HEK293 (cell line): ENCODE measurements around the gene SLC25A47.
"Not testable (repeated sequence)": the region's sequence is repeated elsewhere in the genome, so short reads cannot be mapped to it uniquely, and the experiment has no call there.

ENCODE experiments used
- CTCF ChIA-PET: fragments of 350-600 bp; formaldehyde crosslinking; extraction: SDS; loops from one replicate; lab custom pipeline; 2021; ENCODE audit warnings: antibody characterized with exemption; lab: Yijun Ruan, JAX
- POLR2A ChIA-PET: fragments of 300-600 bp; formaldehyde crosslinking; extraction: SDS; loops from one replicate; lab custom pipeline; 2020; ENCODE audit warnings: antibody characterized with exemption, inconsistent platforms; lab: Yijun Ruan, JAX
- H3K27ac ChIP-seq: fragments of 200-500 bp; sonication (Bioruptor generic); 2 replicates; pipeline ENCODE4 v1.5.1; 2014; ENCODE audit warnings: low read depth, low read length, control low read depth, inconsistent platforms; ENCODE audit errors: extremely low read depth
- H3K36me3 ChIP-seq, 2 experiments: fragments of 200-500 bp in 1 of 2; sonication (Bioruptor generic) in 1 of 2; 1 replicate in 1 of 2; 2 replicates in 1 of 2; pipeline ENCODE4 v1.5.1; 2014 to 2017; ENCODE audit warnings: inconsistent platforms in 2 of 2, low read length in 2 of 2; ENCODE audit not compliant: control insufficient read depth in 2 of 2, insufficient read depth in 1 of 2
- H3K4me1 ChIP-seq: fragments of 200-500 bp; sonication (Bioruptor generic); 2 replicates; pipeline ENCODE4 v1.5.1; 2014; ENCODE audit warnings: mild to moderate bottlenecking, low read length, inconsistent platforms; ENCODE audit not compliant: control insufficient read depth, insufficient read depth
- H3K4me3 ChIP-seq: 2 replicates; pipeline ENCODE4 v1.5.1; 2011; ENCODE audit warnings: low read depth, mild to moderate bottlenecking, control low read depth, low read length, moderate library complexity
- H3K9me3 ChIP-seq: fragments of 200-500 bp; sonication (Bioruptor generic); 2 replicates; pipeline ENCODE4 v1.5.1; 2014; ENCODE audit warnings: low read depth, low read length, inconsistent platforms; ENCODE audit not compliant: control insufficient read depth, insufficient read depth
- GLIS1 ChIP-seq: fragments of 450-650 bp; formaldehyde crosslinking; IDR thresholded peaks from 2 replicates; pipeline ENCODE4 v1.5.1; 2016; ENCODE audit warnings: missing biosample characterization, missing genetic modification characterization
- PRDM1 ChIP-seq: fragments of 450-650 bp; formaldehyde crosslinking; IDR thresholded peaks from 2 replicates; pipeline ENCODE4; 2016; ENCODE audit warnings: missing biosample characterization, missing genetic modification characterization
- SCRT1 ChIP-seq: fragments of 450-650 bp; formaldehyde crosslinking; IDR thresholded peaks from 2 replicates; pipeline ENCODE4 v1.5.1; 2016; ENCODE audit warnings: missing biosample characterization, missing genetic modification characterization, borderline replicate concordance
- SCRT2 ChIP-seq: fragments of 450-650 bp; formaldehyde crosslinking; IDR thresholded peaks from 2 replicates; pipeline ENCODE4 v1.5.1; 2016; ENCODE audit warnings: missing biosample characterization, missing genetic modification characterization
- ZNF548 ChIP-seq: fragments of 450-650 bp; formaldehyde crosslinking; IDR thresholded peaks from 2 replicates; pipeline ENCODE4 v1.5.1; 2016; ENCODE audit warnings: missing biosample characterization, missing genetic modification characterization
- ZNF600 ChIP-seq: fragments of 450-650 bp; formaldehyde crosslinking; IDR thresholded peaks from 2 replicates; pipeline ENCODE4 v1.5.1; 2016; ENCODE audit warnings: missing biosample characterization, missing genetic modification characterization
- ZNF660 ChIP-seq: fragments of 450-650 bp; IDR thresholded peaks from 2 replicates; pipeline ENCODE4 v1.5.1; 2018; ENCODE audit warnings: missing biosample characterization, mild to moderate bottlenecking, missing genetic modification characterization
- ZSCAN16 ChIP-seq: fragments of 450-650 bp; formaldehyde crosslinking; IDR thresholded peaks from 2 replicates; pipeline ENCODE4 v1.5.1; 2016; ENCODE audit warnings: missing biosample characterization, missing genetic modification characterization
- TF ChIP-seq, protein P1 (sequence below): fragments of 450-650 bp; formaldehyde crosslinking; IDR thresholded peaks from 2 replicates; pipeline ENCODE4 v1.5.1; 2016; ENCODE audit warnings: missing biosample characterization, missing genetic modification characterization, low read depth
- TF ChIP-seq, protein P2 (sequence below): fragments of 450-650 bp; formaldehyde crosslinking; IDR thresholded peaks from 2 replicates; pipeline ENCODE4 v1.5.1; 2016; ENCODE audit warnings: missing biosample characterization, missing genetic modification characterization

The SLC25A47 gene

GRCh38 chr14:100341301-100342031 is 18.3 kb downstream of the SLC25A47 start:
- Histone ChIP-seq H3K27ac (0 out of 2 replicates have a peak overlapping the region, but pooled peaks have one; percentile 24), H3K9me3 (no peaks in the 10 kb centered on the region), H3K4me3 (no peak overlapping the region), H3K36me3 (peaks cover 0 to 42% of the 10 kb centered on the region in 2 experiments; a peak in 2 of 3 replicates), H3K4me1 (no peaks in the 10 kb centered on the region)
- ChIA-PET POLR2A (interaction anchor here (0.7 kb wide), 1 partner anchor 83 kb away, joined by 4 read pairs; no protein-coding TSS in a partner anchor), CTCF (interaction anchor here (0.7 kb wide), 1 partner anchor 31 kb away, joined by 5 read pairs; no protein-coding TSS in a partner anchor)
- TF ChIP-seq GLIS1 (tag by site-specific recombination) (peak; percentile 62), SCRT1 (tag by site-specific recombination) (no peak), ZSCAN16 (tag by site-specific recombination) (no peak), ZNF600 (tag by site-specific recombination) (peak; percentile 83), PRDM1 (peak; percentile 61; the same call in 1 of the 2 replicates)
- TF ChIP-seq, protein P1, sequence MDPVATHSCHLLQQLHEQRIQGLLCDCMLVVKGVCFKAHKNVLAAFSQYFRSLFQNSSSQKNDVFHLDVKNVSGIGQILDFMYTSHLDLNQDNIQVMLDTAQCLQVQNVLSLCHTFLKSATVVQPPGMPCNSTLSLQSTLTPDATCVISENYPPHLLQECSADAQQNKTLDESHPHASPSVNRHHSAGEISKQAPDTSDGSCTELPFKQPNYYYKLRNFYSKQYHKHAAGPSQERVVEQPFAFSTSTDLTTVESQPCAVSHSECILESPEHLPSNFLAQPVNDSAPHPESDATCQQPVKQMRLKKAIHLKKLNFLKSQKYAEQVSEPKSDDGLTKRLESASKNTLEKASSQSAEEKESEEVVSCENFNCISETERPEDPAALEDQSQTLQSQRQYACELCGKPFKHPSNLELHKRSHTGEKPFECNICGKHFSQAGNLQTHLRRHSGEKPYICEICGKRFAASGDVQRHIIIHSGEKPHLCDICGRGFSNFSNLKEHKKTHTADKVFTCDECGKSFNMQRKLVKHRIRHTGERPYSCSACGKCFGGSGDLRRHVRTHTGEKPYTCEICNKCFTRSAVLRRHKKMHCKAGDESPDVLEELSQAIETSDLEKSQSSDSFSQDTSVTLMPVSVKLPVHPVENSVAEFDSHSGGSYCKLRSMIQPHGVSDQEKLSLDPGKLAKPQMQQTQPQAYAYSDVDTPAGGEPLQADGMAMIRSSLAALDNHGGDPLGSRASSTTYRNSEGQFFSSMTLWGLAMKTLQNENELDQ, result no peak

DNA sequence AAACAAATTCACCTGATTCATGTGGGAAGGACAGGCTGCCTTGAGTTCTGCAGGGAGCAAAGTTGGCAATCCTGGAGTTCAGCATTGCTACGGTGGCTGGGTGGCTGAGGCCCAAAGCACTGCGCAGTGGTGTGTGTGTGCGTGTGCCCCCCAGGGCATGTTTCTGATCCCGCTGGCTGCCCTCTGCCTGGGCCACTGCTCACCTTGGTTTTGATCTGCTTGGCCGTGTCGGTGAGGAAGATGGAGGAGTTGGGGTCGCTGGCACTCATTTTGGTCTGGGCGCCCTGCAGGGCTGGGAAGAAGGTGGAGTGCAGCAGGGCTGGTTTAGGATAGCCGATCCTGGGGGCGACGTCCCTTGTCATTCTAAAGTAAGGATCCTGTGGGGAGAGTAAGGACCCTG is 19.1 kb downstream of the SLC25A47 start:
- ChIA-PET CTCF (interaction anchor here (0.7 kb wide), 1 partner anchor 32 kb away, joined by 5 read pairs; no protein-coding TSS in a partner anchor), POLR2A (no interaction called here)
- H3K9me3 ChIP-seq, result no peaks in the 10 kb centered on the region
- no peak overlapping the region for H3K27ac ChIP-seq
- peaks cover 0 to 42% of the 10 kb centered on the region in 2 experiments; a peak in 2 of 3 replicates for H3K36me3 ChIP-seq
- H3K4me3 ChIP-seq, result no peak overlapping the region
- no peaks in the 10 kb centered on the region for H3K4me1 ChIP-seq
- TF ChIP-seq, protein P2, sequence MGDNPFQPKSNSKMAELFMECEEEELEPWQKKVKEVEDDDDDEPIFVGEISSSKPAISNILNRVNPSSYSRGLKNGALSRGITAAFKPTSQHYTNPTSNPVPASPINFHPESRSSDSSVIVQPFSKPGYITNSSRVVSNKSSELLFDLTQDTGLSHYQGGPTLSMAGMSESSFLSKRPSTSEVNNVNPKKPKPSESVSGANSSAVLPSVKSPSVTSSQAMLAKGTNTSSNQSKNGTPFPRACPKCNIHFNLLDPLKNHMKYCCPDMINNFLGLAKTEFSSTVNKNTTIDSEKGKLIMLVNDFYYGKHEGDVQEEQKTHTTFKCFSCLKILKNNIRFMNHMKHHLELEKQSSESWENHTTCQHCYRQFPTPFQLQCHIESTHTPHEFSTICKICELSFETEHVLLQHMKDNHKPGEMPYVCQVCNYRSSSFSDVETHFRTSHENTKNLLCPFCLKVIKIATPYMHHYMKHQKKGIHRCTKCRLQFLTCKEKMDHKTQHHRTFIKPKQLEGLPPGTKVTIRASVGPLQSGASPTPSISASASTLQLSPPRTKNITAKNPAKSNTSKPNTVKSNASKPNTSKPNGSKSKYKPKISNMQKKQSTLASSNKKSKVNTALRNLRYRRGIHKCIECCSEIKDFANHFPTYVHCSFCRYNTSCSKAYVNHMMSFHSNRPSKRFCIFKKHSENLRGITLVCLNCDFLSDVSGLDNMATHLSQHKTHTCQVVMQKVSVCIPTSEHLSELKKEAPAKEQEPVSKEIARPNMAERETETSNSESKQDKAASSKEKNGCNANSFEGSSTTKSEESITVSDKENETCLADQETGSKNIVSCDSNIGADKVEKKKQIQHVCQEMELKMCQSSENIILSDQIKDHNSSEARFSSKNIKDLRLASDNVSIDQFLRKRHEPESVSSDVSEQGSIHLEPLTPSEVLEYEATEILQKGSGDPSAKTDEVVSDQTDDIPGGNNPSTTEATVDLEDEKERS (tag by site-specific recombination), result no peak

DNA sequence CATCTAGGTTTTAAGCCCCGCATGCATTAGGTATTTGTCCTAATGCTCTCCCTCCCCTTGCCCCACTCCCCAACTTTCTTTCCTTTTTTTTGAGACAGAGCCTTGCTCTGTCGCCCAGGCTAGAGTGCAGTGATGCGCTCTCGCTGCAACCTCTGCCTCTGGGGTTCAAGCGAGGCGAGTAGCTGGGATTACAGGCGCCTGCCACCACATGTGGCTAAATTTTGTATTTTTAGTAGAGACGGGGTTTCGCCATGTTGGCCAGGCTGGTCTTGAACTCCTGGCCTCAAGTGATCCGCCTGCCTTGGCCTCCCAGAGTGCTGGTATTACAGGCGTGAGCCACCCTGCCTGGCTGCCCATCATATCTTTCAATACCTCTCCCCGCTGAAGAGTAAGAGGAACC is 19.7 kb downstream of the SLC25A47 start:
- POLR2A ChIA-PET, H3K4me1 ChIP-seq, CTCF ChIA-PET, H3K27ac ChIP-seq, H3K4me3 ChIP-seq, H3K9me3 ChIP-seq: not testable (repeated sequence)
- H3K36me3 ChIP-seq, result peaks cover 0 to 42% of the 10 kb centered on the region in 2 experiments; a peak in 2 of 3 replicates

- H3K4me1 ChIP-seq, H3K9me3 ChIP-seq, CTCF ChIA-PET, POLR2A ChIA-PET, H3K4me3 ChIP-seq, H3K27ac ChIP-seq: not testable (repeated sequence)
- H3K36me3 ChIP-seq, result peaks cover 0 to 59% of the 10 kb centered on the region in 2 experiments; a peak in 2 of 3 replicates
Observed at GRCh38 chr14:100344657-100345056, 21.5 kb downstream of the SLC25A47 start.

- Histone ChIP-seq H3K36me3 (peaks cover 0 to 55% of the 10 kb centered on the region in 2 experiments; a peak in 2 of 3 replicates), H3K4me3 (no peak overlapping the region), H3K9me3 (no peaks in the 10 kb centered on the region), H3K27ac (no peak overlapping the region), H3K4me1 (no peaks in the 10 kb centered on the region)
- 0 out of 2 replicates have a peak, but pooled peaks have one; percentile 16 for TF ChIP-seq SCRT2 (tag by site-specific recombination)
- TF ChIP-seq ZNF660 (tag by site-specific recombination), result no peak
- TF ChIP-seq ZNF548 (tag by site-specific recombination), result no peak
- ChIA-PET POLR2A (no interaction called here), CTCF (no interaction called here)
Observed at GRCh38 chr14:100345711-100346110, 22.6 kb downstream of the SLC25A47 start.
